K562 (cell line): ENCODE data around the gene ST8SIA4. TPM values are rescaled to one million over a fixed set of nuclear protein-coding genes. Genes with fewer than 3 reads are reported as not detected.

ENCODE experiments used
- ATAC-seq: fragments of 200-7000 bp; cut with Tn5 transposase; 3 replicates; pipeline ENCODE4 v1.9.1; 2020; ENCODE audit warnings: moderate library complexity
- BruUV-seq: library from RNA; stranded (reverse); fragments of 400-500 nt; replicated peaks from 2 replicates; lab custom pipeline; 2021; lab: Mats Ljungman, UMichigan
- CTCF ChIA-PET: fragments of 300-600 bp; formaldehyde crosslinking; extraction: SDS; loops from one replicate; lab custom pipeline; 2021; ENCODE audit warnings: low intra/inter-chr PET ratio; lab: Yijun Ruan, JAX
- POLR2A ChIA-PET: fragments of 300-600, 350-650 bp; sonication (Branson Sonifier 250); formaldehyde crosslinking; extraction: SDS; loops from one replicate; lab custom pipeline; 2021; ENCODE audit warnings: antibody characterized with exemption, inconsistent platforms; lab: Yijun Ruan, JAX
- DNase-seq, 4 experiments: peaks; one replicate each; pipeline versions ENCODE4 v3.0.0 to v3.0.0-alpha.2; 2011 to 2018; ENCODE audit warnings: low spot score in 3 of 4, mixed read lengths in 3 of 4; ENCODE audit errors: extremely low read depth in 1 of 4
- FAIRE-seq: peaks from 2 replicates; lab custom pipeline; 2011; peaks lifted over from hg19 to GRCh38; lab: Jason Lieb, UNC
- H2AFZ ChIP-seq: 2 replicates; pipeline ENCODE4 v1.6.0; 2011; ENCODE audit warnings: low read depth, low read length, control low read depth, inconsistent platforms
- H3K27ac ChIP-seq: fragments of 200-600 bp; 3 replicates; pipeline ENCODE4 v1.8.0; 2011; ENCODE audit warnings: low read depth, mild to moderate bottlenecking, control low read depth, inconsistent platforms, low read length, moderate library complexity, mixed read lengths; ENCODE audit errors: extremely low read depth
- H3K27me3 ChIP-seq, 2 experiments: fragments of 300-600 bp in 1 of 2; 2 replicates in 1 of 2; 3 replicates in 1 of 2; pipeline versions ENCODE4 v1.6.0 to v1.8.0; 2011; ENCODE audit warnings: inconsistent platforms in 2 of 2, low read length in 2 of 2, mild to moderate bottlenecking in 1 of 2, mixed read lengths in 1 of 2, moderate library complexity in 1 of 2; ENCODE audit not compliant: control insufficient read depth in 2 of 2, insufficient read depth in 2 of 2
- H3K36me3 ChIP-seq: fragments of 300-600 bp; 3 replicates; pipeline ENCODE4 v1.8.0; 2011; ENCODE audit warnings: mild to moderate bottlenecking, low read length, inconsistent platforms; ENCODE audit not compliant: control insufficient read depth, insufficient read depth
- H3K4me1 ChIP-seq, 2 experiments: fragments of 200-600 bp in 1 of 2; replicated peaks in 1 of 2; 2 replicates in 1 of 2; 3 replicates in 1 of 2; pipeline versions ENCODE4 v1.5.1 to v1.8.0; 2011; ENCODE audit warnings: inconsistent platforms in 2 of 2, low read length in 2 of 2, mild to moderate bottlenecking in 1 of 2, mixed read lengths in 1 of 2, moderate library complexity in 1 of 2; ENCODE audit not compliant: control insufficient read depth in 2 of 2, insufficient read depth in 2 of 2
- H3K4me2 ChIP-seq: 2 replicates; pipeline ENCODE4 v1.6.1; 2011; ENCODE audit warnings: low read length, control low read depth, inconsistent platforms, mixed read lengths; ENCODE audit not compliant: insufficient read depth
- H3K4me3 ChIP-seq: fragments of 200-600 bp; sonication (generic), shearing (Covaris generic); 2 replicates; pipeline ENCODE4 v1.5.1; 2016; ENCODE audit warnings: control low read depth, inconsistent platforms
- H3K79me2 ChIP-seq: fragments of 200-600 bp; 3 replicates; pipeline ENCODE4 v1.8.0; 2011; ENCODE audit warnings: low read length, inconsistent platforms; ENCODE audit not compliant: control insufficient read depth, insufficient read depth
- H3K9ac ChIP-seq, 2 experiments: 2 replicates each; pipeline versions ENCODE4 v1.6.0 to v1.6.1; 2011; ENCODE audit warnings: low read depth in 2 of 2, low read length in 2 of 2, control low read depth in 1 of 2, inconsistent platforms in 1 of 2, mild to moderate bottlenecking in 1 of 2, mixed read lengths in 1 of 2; ENCODE audit not compliant: insufficient read depth in 1 of 2
- H3K9me1 ChIP-seq: one replicate; pipeline ENCODE4 v1.6.0; 2011; ENCODE audit warnings: inconsistent platforms, mild to moderate bottlenecking, low read length, moderate library complexity; ENCODE audit not compliant: control insufficient read depth, insufficient read depth
- H3K9me3 ChIP-seq: replicated peaks from 2 replicates; pipeline ENCODE4 v1.5.1; 2011; ENCODE audit warnings: low read depth, low read length, inconsistent platforms; ENCODE audit not compliant: control insufficient read depth, insufficient read depth
- H4K20me1 ChIP-seq: replicated peaks from 2 replicates; pipeline ENCODE4 v1.6.1; 2011; ENCODE audit warnings: low read length, inconsistent platforms, mixed read lengths; ENCODE audit not compliant: control insufficient read depth, insufficient read depth
- ARHGAP35 ChIP-seq: fragments of 450-650 bp; IDR thresholded peaks from 2 replicates; pipeline ENCODE4 v1.6.1; 2018; ENCODE audit not compliant: partially characterized antibody
- ARID3A ChIP-seq: IDR thresholded peaks from 2 replicates; pipeline ENCODE4 v1.6.1; 2012; ENCODE audit warnings: low read depth, low read length, improper control_type of control experiment, borderline replicate concordance
- ATF4 ChIP-seq: fragments of 450-650 bp; formaldehyde crosslinking; IDR thresholded peaks from 2 replicates; pipeline ENCODE4 v1.4.0; 2022; ENCODE audit warnings: mild to moderate bottlenecking, moderate library complexity
- CBX1 ChIP-seq: sonication (generic); IDR thresholded peaks from 2 replicates; pipeline ENCODE4 v1.6.1; 2016; ENCODE audit warnings: antibody characterized with exemption, low read depth, mild to moderate bottlenecking
- EP300 ChIP-seq: IDR thresholded peaks from 2 replicates; pipeline ENCODE4 v1.6.1; 2012; ENCODE audit warnings: low read length, improper control_type of control experiment
- FIP1L1 ChIP-seq: fragments of 200-400 bp; formaldehyde crosslinking; IDR thresholded peaks from 2 replicates; pipeline ENCODE4 v1.6.1; 2018; ENCODE audit warnings: mild to moderate bottlenecking, low read depth, low read length; ENCODE audit not compliant: poor library complexity, severe bottlenecking
- HDAC2 ChIP-seq: fragments of 450-650 bp; IDR thresholded peaks from 2 replicates; pipeline ENCODE4 v1.6.1; 2016; ENCODE audit warnings: mild to moderate bottlenecking
- MCM3 ChIP-seq: fragments of 450-650 bp; IDR thresholded peaks from 2 replicates; pipeline ENCODE4 v1.6.1; 2016
- SMARCA5 ChIP-seq: fragments of 450-650 bp; IDR thresholded peaks from 2 replicates; pipeline ENCODE4 v1.6.1; 2016
- TAF15 ChIP-seq: fragments of 200-400 bp; formaldehyde crosslinking; IDR thresholded peaks from 2 replicates; pipeline ENCODE4 v1.6.1; 2017; ENCODE audit warnings: mild to moderate bottlenecking, low read depth, low read length, moderate library complexity
- ZNF707 ChIP-seq: fragments of 250-450 bp; sonication (Bioruptor Pico); conservative IDR thresholded peaks from 2 replicates; pipeline ENCODE4 v1.8.0; 2022; ENCODE audit warnings: inconsistent platforms, mild to moderate bottlenecking, moderate library complexity
- WGBS: fragments of 100-300 bp; shearing (Covaris generic); methylation state at CpG from one replicate; pipeline ENCODE4 v1.1.6; 2016; ENCODE audit warnings: low coverage, mixed read lengths; ENCODE audit not compliant: insufficient coverage; ENCODE audit errors: missing lambda C conversion rate; 5-methylcytosine and 5-hydroxymethylcytosine counted together
- in situ Hi-C: fragments of 300-500 bp; cut with MboI; formaldehyde crosslinking; loops from 4 replicates; pipeline ENCODE4 v1.15.0; 2018; ENCODE audit warnings: inconsistent platforms, mixed read lengths
- intact Hi-C: fragments of 100-400 bp; cut with micrococcal nuclease; formaldehyde crosslinking; loops from 2 replicates; pipeline ENCODE4 v1.14.2; 2022
- polyA plus RNA-seq, 8 experiments: library from polyadenylated mRNA; depleted of rRNA in 4 of 8; stranded (reverse) in 5 of 8; unstranded in 3 of 8; fragments of >200 nt; fragmentation: Nextera tagmentation in 2 of 8; fragmentation: Illumina TruSeq in 1 of 8; extraction: Ambion mirVana in 2 of 8; extraction: Trizol in 1 of 8; gene quantifications; 2 replicates each; pipeline versions ENCODE4 v1.2.1 to v1.2.3, GENCODE V29; 2011 to 2014; ENCODE audit warnings: inconsistent platforms in 1 of 8, missing spikeins in 1 of 8
- total RNA-seq, 7 experiments: library from RNA; depleted of rRNA in 6 of 7; stranded (reverse); fragments of >200 nt in 6 of 7; fragmentation: Illumina TruSeq in 2 of 7; extraction: Trizol in 2 of 7; gene quantifications; 2 replicates each; pipeline versions ENCODE4 v1.2.1 to v1.2.3, GENCODE V29; 2011 to 2021; ENCODE audit warnings: low replicate concordance in 1 of 7
- TF ChIP-seq, protein P1 (sequence below): fragments of 450-650 bp; IDR thresholded peaks from 2 replicates; pipeline ENCODE4 v1.7.0; 2016; ENCODE audit warnings: borderline replicate concordance
- TF ChIP-seq, protein P2 (sequence below): fragments of 200-800 bp; sonication (Bioruptor generic); IDR thresholded peaks from 2 replicates; pipeline ENCODE4 v1.6.1; 2017; ENCODE audit warnings: missing genetic modification characterization, missing compliant biosample characterization

Gene ST8SIA4
- total and polyA plus RNA-seq, 9 of the 15 experiments (the other 6 are each of a cell fraction or from before 2014, with no cell fraction given), result 0.22 to 2.0 (median 0.54) TPM

- Histone ChIP-seq H3K9ac (no peak overlapping the region), H3K27ac (no peak overlapping the region), H2AFZ (no peak overlapping the region), H3K27me3 (no peaks in the 10 kb centered on the region), H3K9me1 (no peaks in the 10 kb centered on the region), H4K20me1 (no peaks in the 10 kb centered on the region), H3K9me3 (no peaks in the 10 kb centered on the region), H3K36me3 (no peaks in the 10 kb centered on the region), H3K4me1 (no peaks in the 10 kb centered on the region), H3K79me2 (no peaks in the 10 kb centered on the region), H3K4me2 (no peak overlapping the region), H3K4me3 (no peak overlapping the region)
- FAIRE-seq (no peak), ATAC-seq (no peak), DNase-seq (no peak)
- CTCF ChIA-PET, result no interaction called here
- TF ChIP-seq ATF4 (CRISPR knock-in tag) (no peak), SMARCA5 (no peak), ARHGAP35 (no peak), CBX1 (no peak), EP300 (no peak), FIP1L1 (no peak), ZNF707 (no peak), ARID3A (no peak), TAF15 (no peak), MCM3 (no peak), HDAC2 (no peak)
- TF ChIP-seq, protein P1, sequence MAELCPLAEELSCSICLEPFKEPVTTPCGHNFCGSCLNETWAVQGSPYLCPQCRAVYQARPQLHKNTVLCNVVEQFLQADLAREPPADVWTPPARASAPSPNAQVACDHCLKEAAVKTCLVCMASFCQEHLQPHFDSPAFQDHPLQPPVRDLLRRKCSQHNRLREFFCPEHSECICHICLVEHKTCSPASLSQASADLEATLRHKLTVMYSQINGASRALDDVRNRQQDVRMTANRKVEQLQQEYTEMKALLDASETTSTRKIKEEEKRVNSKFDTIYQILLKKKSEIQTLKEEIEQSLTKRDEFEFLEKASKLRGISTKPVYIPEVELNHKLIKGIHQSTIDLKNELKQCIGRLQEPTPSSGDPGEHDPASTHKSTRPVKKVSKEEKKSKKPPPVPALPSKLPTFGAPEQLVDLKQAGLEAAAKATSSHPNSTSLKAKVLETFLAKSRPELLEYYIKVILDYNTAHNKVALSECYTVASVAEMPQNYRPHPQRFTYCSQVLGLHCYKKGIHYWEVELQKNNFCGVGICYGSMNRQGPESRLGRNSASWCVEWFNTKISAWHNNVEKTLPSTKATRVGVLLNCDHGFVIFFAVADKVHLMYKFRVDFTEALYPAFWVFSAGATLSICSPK, result no peak
- TF ChIP-seq, protein P2, sequence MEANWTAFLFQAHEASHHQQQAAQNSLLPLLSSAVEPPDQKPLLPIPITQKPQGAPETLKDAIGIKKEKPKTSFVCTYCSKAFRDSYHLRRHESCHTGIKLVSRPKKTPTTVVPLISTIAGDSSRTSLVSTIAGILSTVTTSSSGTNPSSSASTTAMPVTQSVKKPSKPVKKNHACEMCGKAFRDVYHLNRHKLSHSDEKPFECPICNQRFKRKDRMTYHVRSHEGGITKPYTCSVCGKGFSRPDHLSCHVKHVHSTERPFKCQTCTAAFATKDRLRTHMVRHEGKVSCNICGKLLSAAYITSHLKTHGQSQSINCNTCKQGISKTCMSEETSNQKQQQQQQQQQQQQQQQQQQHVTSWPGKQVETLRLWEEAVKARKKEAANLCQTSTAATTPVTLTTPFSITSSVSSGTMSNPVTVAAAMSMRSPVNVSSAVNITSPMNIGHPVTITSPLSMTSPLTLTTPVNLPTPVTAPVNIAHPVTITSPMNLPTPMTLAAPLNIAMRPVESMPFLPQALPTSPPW (CRISPR knock-in tag), result no peak
- POLR2A ChIA-PET, result interaction anchor here (1.2 kb wide), 1 partner anchor 14 kb away, joined by 4 read pairs; no protein-coding TSS in a partner anchor
- in situ Hi-C loops, result no loop called here
- BruUV-seq, result no TSS peak
- WGBS, result 9% methylated on average over 2 of the region's 2 CpGs
- intact Hi-C loops, result no loop called here
These were observed 100.9 kb downstream of the ST8SIA4 start for GRCh38 chr5:100802208-100802607.
